Ishikawa (cell line): ENCODE results near the gene ZBED4.

Experiments used
- CEBPB ChIP-seq: IDR thresholded peaks from 2 replicates; pipeline ENCODE4 v1.6.1; 2012
- CREB1 ChIP-seq: IDR thresholded peaks from 2 replicates; pipeline ENCODE4 v1.6.1; 2012; ENCODE audit warnings: low read depth
- EGR1 ChIP-seq: IDR thresholded peaks from 2 replicates; pipeline ENCODE4 v1.6.1; 2012
- EP300 ChIP-seq: IDR thresholded peaks from 2 replicates; pipeline ENCODE4 v1.6.1; 2012; ENCODE audit warnings: borderline replicate concordance
- FOXM1 ChIP-seq: IDR thresholded peaks from 2 replicates; pipeline ENCODE4 v1.6.1; 2012; ENCODE audit warnings: low read depth, borderline replicate concordance
- MAX ChIP-seq: IDR thresholded peaks from 2 replicates; pipeline ENCODE4 v1.6.1; 2012
- NFIC ChIP-seq: IDR thresholded peaks from 2 replicates; pipeline ENCODE4 v1.6.1; 2012
- RAD21 ChIP-seq: IDR thresholded peaks from 2 replicates; pipeline ENCODE4 v1.6.1; 2012; ENCODE audit warnings: low read depth
- TAF1 ChIP-seq: IDR thresholded peaks from 2 replicates; pipeline ENCODE4 v1.6.1; 2012; ENCODE audit warnings: low read depth, mild to moderate bottlenecking
- TCF12 ChIP-seq: IDR thresholded peaks from 2 replicates; pipeline ENCODE4 v1.6.1; 2012; ENCODE audit warnings: low read depth
- TEAD4 ChIP-seq: IDR thresholded peaks from 2 replicates; pipeline ENCODE4 v1.6.1; 2012
- USF1 ChIP-seq: IDR thresholded peaks from 2 replicates; pipeline ENCODE4 v1.6.1; 2012
- YY1 ChIP-seq: IDR thresholded peaks from 2 replicates; pipeline ENCODE4 v1.6.1; 2012; ENCODE audit warnings: low read depth
- ZBTB7A ChIP-seq: IDR thresholded peaks from 2 replicates; pipeline ENCODE4 v1.6.1; 2012; ENCODE audit warnings: low read depth
- TF ChIP-seq, protein P1 (sequence below): IDR thresholded peaks from 2 replicates; pipeline ENCODE4 v1.6.1; 2012; ENCODE audit warnings: low read depth, mild to moderate bottlenecking

ZBED4 gene

DNA sequence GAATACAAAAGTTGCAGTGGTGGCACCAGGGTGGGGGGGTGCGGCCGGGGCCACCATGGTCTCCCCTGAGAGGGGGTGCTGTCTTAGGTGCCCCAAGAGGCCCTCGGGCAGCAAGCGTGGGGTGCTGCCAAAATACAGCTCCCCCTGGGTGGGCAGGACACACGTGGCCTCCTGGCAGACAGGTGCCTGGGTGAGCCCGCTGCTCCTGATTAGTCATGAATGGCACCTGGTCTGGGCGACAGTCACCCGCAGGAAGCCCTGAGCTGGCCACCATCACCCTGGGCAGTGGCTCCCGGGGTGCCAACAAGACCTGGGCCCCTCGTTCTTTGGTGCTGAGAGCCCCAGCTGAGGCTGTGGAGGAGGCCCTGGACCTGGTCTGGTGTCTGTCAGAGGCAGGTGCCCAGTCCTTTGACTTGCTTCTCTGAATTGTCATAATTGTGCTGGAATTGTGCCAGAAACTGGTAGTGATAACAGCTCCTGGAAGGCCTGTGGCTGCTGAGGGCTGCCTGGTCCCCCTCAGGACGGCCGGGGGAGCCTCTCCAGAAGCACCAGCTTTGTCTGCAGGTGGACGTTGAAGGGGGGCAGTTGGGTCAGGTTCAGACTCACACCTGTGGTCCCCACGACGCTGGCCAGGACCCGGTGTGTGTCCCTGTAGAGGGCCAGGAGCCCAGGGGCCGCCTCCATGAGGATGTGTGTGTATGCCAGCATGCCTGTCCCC lies 49.8 kb downstream of the ZBED4 start:
- TF ChIP-seq TEAD4 = no peak
- TF ChIP-seq CREB1 = no peak

GRCh38 chr22:49904040-49904369 lies 50.4 kb downstream of the ZBED4 start:
- TF ChIP-seq YY1 = no peak
- no peak for TF ChIP-seq USF1
- TF ChIP-seq TAF1 = no peak
- TF ChIP-seq EP300 = no peak
- TF ChIP-seq CREB1 = no peak
- TF ChIP-seq FOXM1 = no peak
- TF ChIP-seq TEAD4 = no peak
- TF ChIP-seq MAX = no peak

DNA sequence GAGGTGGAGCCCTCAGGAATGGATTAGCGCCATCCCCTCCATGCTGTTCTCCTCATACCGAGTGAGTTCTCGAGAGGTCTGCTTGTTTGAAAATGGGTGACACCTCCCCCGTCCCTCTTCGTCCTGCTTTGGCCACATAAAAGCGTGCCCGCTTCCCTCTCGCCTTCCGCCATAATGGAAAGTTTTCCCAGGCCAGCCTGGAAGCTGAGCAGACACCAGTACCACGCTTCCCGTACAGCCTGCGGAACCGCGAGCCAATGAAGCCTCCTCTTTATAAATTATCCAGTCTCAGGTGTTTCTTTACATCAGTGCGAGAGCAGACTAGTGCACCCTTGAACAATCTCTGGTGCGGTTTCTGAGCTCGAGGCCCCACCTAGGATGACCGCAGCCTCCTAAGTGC lies 51.8 kb downstream of the ZBED4 start:
- TF ChIP-seq TAF1 = no peak
- no peak for TF ChIP-seq YY1
- no peak for TF ChIP-seq CREB1
- TF ChIP-seq CEBPB = no peak
- no peak for TF ChIP-seq TEAD4
- no peak for TF ChIP-seq NFIC
- TF ChIP-seq TCF12 = no peak
- no peak for TF ChIP-seq EGR1
- TF ChIP-seq, protein P1, sequence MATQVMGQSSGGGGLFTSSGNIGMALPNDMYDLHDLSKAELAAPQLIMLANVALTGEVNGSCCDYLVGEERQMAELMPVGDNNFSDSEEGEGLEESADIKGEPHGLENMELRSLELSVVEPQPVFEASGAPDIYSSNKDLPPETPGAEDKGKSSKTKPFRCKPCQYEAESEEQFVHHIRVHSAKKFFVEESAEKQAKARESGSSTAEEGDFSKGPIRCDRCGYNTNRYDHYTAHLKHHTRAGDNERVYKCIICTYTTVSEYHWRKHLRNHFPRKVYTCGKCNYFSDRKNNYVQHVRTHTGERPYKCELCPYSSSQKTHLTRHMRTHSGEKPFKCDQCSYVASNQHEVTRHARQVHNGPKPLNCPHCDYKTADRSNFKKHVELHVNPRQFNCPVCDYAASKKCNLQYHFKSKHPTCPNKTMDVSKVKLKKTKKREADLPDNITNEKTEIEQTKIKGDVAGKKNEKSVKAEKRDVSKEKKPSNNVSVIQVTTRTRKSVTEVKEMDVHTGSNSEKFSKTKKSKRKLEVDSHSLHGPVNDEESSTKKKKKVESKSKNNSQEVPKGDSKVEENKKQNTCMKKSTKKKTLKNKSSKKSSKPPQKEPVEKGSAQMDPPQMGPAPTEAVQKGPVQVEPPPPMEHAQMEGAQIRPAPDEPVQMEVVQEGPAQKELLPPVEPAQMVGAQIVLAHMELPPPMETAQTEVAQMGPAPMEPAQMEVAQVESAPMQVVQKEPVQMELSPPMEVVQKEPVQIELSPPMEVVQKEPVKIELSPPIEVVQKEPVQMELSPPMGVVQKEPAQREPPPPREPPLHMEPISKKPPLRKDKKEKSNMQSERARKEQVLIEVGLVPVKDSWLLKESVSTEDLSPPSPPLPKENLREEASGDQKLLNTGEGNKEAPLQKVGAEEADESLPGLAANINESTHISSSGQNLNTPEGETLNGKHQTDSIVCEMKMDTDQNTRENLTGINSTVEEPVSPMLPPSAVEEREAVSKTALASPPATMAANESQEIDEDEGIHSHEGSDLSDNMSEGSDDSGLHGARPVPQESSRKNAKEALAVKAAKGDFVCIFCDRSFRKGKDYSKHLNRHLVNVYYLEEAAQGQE = no peak
- no peak for TF ChIP-seq RAD21
- no peak for TF ChIP-seq MAX
- no peak for TF ChIP-seq USF1
- TF ChIP-seq EP300 = no peak
- no peak for TF ChIP-seq ZBTB7A
- TF ChIP-seq FOXM1 = no peak

GRCh38 chr22:49906071-49906798 lies 52.6 kb downstream of the ZBED4 start:
- no peak for TF ChIP-seq RAD21
- TF ChIP-seq TEAD4 = no peak
- no peak for TF ChIP-seq TAF1
- no peak for TF ChIP-seq CREB1
- TF ChIP-seq NFIC = no peak
- no peak for TF ChIP-seq MAX
- TF ChIP-seq EP300 = no peak
- no peak for TF ChIP-seq FOXM1
- TF ChIP-seq, protein P1 = no peak
- no peak for TF ChIP-seq USF1
- TF ChIP-seq YY1 = no peak
- TF ChIP-seq TCF12 = no peak
- TF ChIP-seq ZBTB7A = no peak

DNA sequence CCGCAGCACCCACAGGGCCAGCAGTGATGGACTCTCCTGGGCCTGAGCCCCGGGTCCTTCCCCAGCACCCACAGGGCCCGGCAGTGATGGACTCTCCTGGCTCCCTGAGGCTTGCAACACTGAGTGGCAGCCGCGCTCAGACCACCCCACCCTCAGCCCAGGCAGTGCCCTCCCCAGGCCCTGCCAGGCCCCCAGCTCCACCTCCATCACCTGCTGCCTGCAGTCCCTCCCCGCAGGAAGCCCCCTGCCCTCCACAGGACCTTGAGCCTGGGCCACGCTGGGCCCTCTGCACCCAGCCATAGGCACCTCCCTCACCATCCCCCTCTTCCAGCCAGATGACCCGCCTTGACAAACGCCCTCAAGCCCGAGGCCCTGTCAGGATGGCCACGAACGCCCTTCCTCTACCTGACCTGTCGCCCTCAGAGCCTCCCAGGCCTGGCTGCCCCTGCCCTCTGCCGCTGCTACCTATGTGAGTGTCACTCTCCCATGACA lies 53.2 kb downstream of the ZBED4 start:
- TF ChIP-seq, protein P1 = no peak
- TF ChIP-seq NFIC (no peak), MAX (no peak), TAF1 (no peak), TEAD4 (no peak), CEBPB (no peak), TCF12 (no peak)
